Neural crest cell (in vitro differentiated cells): ENCODE measurements around the gene MGMT. TPM values are rescaled to one million over a fixed set of nuclear protein-coding genes. Genes with fewer than 3 reads are reported as not detected.

Source experiments
- DNase-seq: peaks from one replicate; pipeline ENCODE4 v3.0.0; 2021; ENCODE audit warnings: low read depth, mixed read lengths, low spot score
- H3K27ac Mint-ChIP-seq: one replicate; pipeline ENCODE4 v1.8.0; 2021; ENCODE audit warnings: mild to moderate bottlenecking, mixed read lengths; ENCODE audit not compliant: unreplicated experiment
- H3K27me3 Mint-ChIP-seq: 2 replicates; pipeline ENCODE4 v1.8.0; 2021; ENCODE audit warnings: low read depth, mild to moderate bottlenecking, mixed read lengths
- H3K36me3 Mint-ChIP-seq: 2 replicates; pipeline ENCODE4 v1.8.0; 2021; ENCODE audit warnings: low read depth, mild to moderate bottlenecking, mixed read lengths
- H3K4me1 Mint-ChIP-seq: 2 replicates; pipeline ENCODE4 v1.8.0; 2021; ENCODE audit warnings: mixed read lengths
- H3K4me3 Mint-ChIP-seq: one replicate; pipeline ENCODE4 v1.8.0; 2021; ENCODE audit warnings: mild to moderate bottlenecking, mixed read lengths
- H3K9me3 Mint-ChIP-seq: 2 replicates; pipeline ENCODE4 v1.8.0; 2021; ENCODE audit warnings: mixed read lengths
- CTCF ChIP-seq: fragments of 200-600 bp; sonication (generic); conservative IDR thresholded peaks from 2 replicates; pipeline ENCODE4 v1.5.0; 2021; ENCODE audit warnings: antibody characterized with exemption, mild to moderate bottlenecking
- total RNA-seq: library from RNA; stranded (reverse); gene quantifications from 2 replicates; pipeline ENCODE4 v1.2.1, GENCODE V29; 2021

Gene MGMT
- total RNA-seq, 1 donor from 2014 or later, result 15.8 TPM

- DNase-seq, result no peak
- H3K9me3 Mint-ChIP-seq, result peaks cover 9% of the 10 kb centered on the region
- H3K4me3 Mint-ChIP-seq, result no peak overlapping the region
- TF ChIP-seq CTCF, result no peak
- H3K27ac Mint-ChIP-seq, result no peak overlapping the region
- no peaks in the 10 kb centered on the region for H3K4me1 Mint-ChIP-seq
- H3K36me3 Mint-ChIP-seq, result peaks cover 16% of the 10 kb centered on the region
- no peaks in the 10 kb centered on the region for H3K27me3 Mint-ChIP-seq
Observed at GRCh38 chr10:129631870-129632623, 165.0 kb downstream of the MGMT start.

- Mint-ChIP-seq H3K9me3 (peaks cover 9% of the 10 kb centered on the region), H3K27ac (no peak overlapping the region), H3K27me3 (no peaks in the 10 kb centered on the region), H3K4me3 (no peak overlapping the region), H3K4me1 (no peaks in the 10 kb centered on the region), H3K36me3 (peaks cover 16% of the 10 kb centered on the region)
- no peak for DNase-seq
- no peak for TF ChIP-seq CTCF
Observed at GRCh38 chr10:129637010-129637409, 170.0 kb downstream of the MGMT start.

GRCh38 chr10:129637846-129638245 is 170.8 kb downstream of the MGMT start:
- Mint-ChIP-seq H3K36me3 (peaks cover 13% of the 10 kb centered on the region), H3K9me3 (peaks cover 9% of the 10 kb centered on the region), H3K27me3 (no peaks in the 10 kb centered on the region), H3K4me1 (no peaks in the 10 kb centered on the region), H3K27ac (no peak overlapping the region), H3K4me3 (no peak overlapping the region)
- no peak for DNase-seq
- TF ChIP-seq CTCF, result no peak

- H3K4me1 Mint-ChIP-seq, result no peaks in the 10 kb centered on the region
- no peaks in the 10 kb centered on the region for H3K36me3 Mint-ChIP-seq
- TF ChIP-seq CTCF, result no peak
- DNase-seq, result no peak
- no peak overlapping the region for H3K27ac Mint-ChIP-seq
- H3K27me3 Mint-ChIP-seq, result no peaks in the 10 kb centered on the region
- no peaks in the 10 kb centered on the region for H3K9me3 Mint-ChIP-seq
- H3K4me3 Mint-ChIP-seq, result no peak overlapping the region
Observed at GRCh38 chr10:129641351-129641750, 174.3 kb downstream of the MGMT start.

GRCh38 chr10:129641982-129642381 is 174.9 kb downstream of the MGMT start:
- no peaks in the 10 kb centered on the region for H3K36me3 Mint-ChIP-seq
- no peaks in the 10 kb centered on the region for H3K9me3 Mint-ChIP-seq
- no peaks in the 10 kb centered on the region for H3K27me3 Mint-ChIP-seq
- no peaks in the 10 kb centered on the region for H3K4me1 Mint-ChIP-seq
- no peak for TF ChIP-seq CTCF
- no peak for DNase-seq
- no peak overlapping the region for H3K4me3 Mint-ChIP-seq
- no peak overlapping the region for H3K27ac Mint-ChIP-seq
